H1 (cell line): ENCODE data around the gene WDFY4. TPM values are rescaled to one million over a fixed set of nuclear protein-coding genes. Genes with fewer than 3 reads are reported as not detected.

Source experiments
- CTCF ChIA-PET: fragments of 300-600 bp; sonication (Branson Sonifier 250); formaldehyde crosslinking; loops from one replicate; lab custom pipeline; 2021; ENCODE audit not compliant: partially characterized antibody; lab: Charles Lee
- POLR2A ChIA-PET: fragments of 300-600 bp; sonication (Branson Sonifier 250); formaldehyde crosslinking; loops from one replicate; lab custom pipeline; 2021; ENCODE audit warnings: inconsistent platforms; ENCODE audit not compliant: partially characterized antibody; lab: Charles Lee
- DNase-seq, 2 experiments: peaks; one replicate each; pipeline versions ENCODE4 v3.0.0 to v3.0.0-alpha.2; 2010 to 2022; ENCODE audit warnings: low spot score in 2 of 2, low read depth in 1 of 2, mixed read lengths in 1 of 2
- FAIRE-seq: peaks from 2 replicates; lab custom pipeline; 2011; peaks lifted over from hg19 to GRCh38; lab: Jason Lieb, UNC
- H2AFZ ChIP-seq: 2 replicates; pipeline ENCODE4 v1.8.1; 2012; ENCODE audit warnings: low read length, inconsistent platforms
- H2AK5ac ChIP-seq: 2 replicates; pipeline ENCODE4 v1.6.1; 2013; ENCODE audit warnings: low read depth, low read length
- H2BK120ac ChIP-seq: replicated peaks from 2 replicates; pipeline ENCODE3; 2013; ENCODE audit warnings: low read depth, low read length, inconsistent platforms
- H2BK12ac ChIP-seq: 2 replicates; pipeline ENCODE4 v1.6.1; 2013; ENCODE audit warnings: low read depth, low read length
- H2BK15ac ChIP-seq: 2 replicates; pipeline ENCODE4 v1.6.1; 2013; ENCODE audit warnings: low read length
- H2BK20ac ChIP-seq: 2 replicates; pipeline ENCODE4 v1.6.1; 2013; ENCODE audit warnings: low read length
- H2BK5ac ChIP-seq: 2 replicates; pipeline ENCODE4 v1.6.1; 2013; ENCODE audit warnings: low read depth, low read length
- H3K14ac ChIP-seq: 2 replicates; pipeline ENCODE4 v1.6.1; 2013; ENCODE audit warnings: inconsistent platforms; ENCODE audit not compliant: insufficient read length
- H3K18ac ChIP-seq: 2 replicates; pipeline ENCODE4 v1.6.1; 2013; ENCODE audit warnings: low read length; ENCODE audit errors: extremely low read depth
- H3K23ac ChIP-seq: 2 replicates; pipeline ENCODE4 v1.6.1; 2013; ENCODE audit warnings: inconsistent platforms; ENCODE audit not compliant: insufficient read length
- H3K23me2 ChIP-seq: 2 replicates; pipeline ENCODE4 v1.6.1; 2013; ENCODE audit warnings: low read depth, low read length
- H3K27ac ChIP-seq: 2 replicates; pipeline ENCODE4 v1.6.1; 2011; ENCODE audit warnings: low read depth, low read length, inconsistent platforms
- H3K27me3 ChIP-seq, 4 experiments: replicated peaks in 1 of 4; 1 replicate in 1 of 4; 2 replicates in 3 of 4; pipeline versions ENCODE4 v1.6.1 to v1.8.1; 2011 to 2013; ENCODE audit warnings: low read length in 3 of 4, mild to moderate bottlenecking in 3 of 4, inconsistent platforms in 2 of 4, mixed read lengths in 2 of 4, moderate library complexity in 1 of 4; ENCODE audit not compliant: control insufficient read depth in 3 of 4, insufficient read depth in 3 of 4; ENCODE audit errors: extremely low read depth in 1 of 4
- H3K36me3 ChIP-seq, 4 experiments: 2 replicates each; pipeline versions ENCODE4 v1.6.1 to v1.8.1; 2011 to 2013; ENCODE audit warnings: mild to moderate bottlenecking in 4 of 4, low read length in 3 of 4, moderate library complexity in 2 of 4, control low read depth in 1 of 4, inconsistent platforms in 1 of 4; ENCODE audit not compliant: insufficient read depth in 4 of 4, control insufficient read depth in 2 of 4
- H3K4ac ChIP-seq: replicated peaks from 2 replicates; pipeline ENCODE3; 2013; ENCODE audit warnings: low read length, low read depth, mixed read lengths, inconsistent platforms; ENCODE audit not compliant: insufficient read length
- H3K4me1 ChIP-seq, 4 experiments: replicated peaks in 1 of 4; 1 replicate in 1 of 4; 2 replicates in 3 of 4; pipeline versions ENCODE4 v1.6.1 to v1.8.1; 2011 to 2013; ENCODE audit warnings: low read length in 3 of 4, inconsistent platforms in 2 of 4, mixed read lengths in 1 of 4; ENCODE audit not compliant: insufficient read depth in 4 of 4, control insufficient read depth in 3 of 4
- H3K4me2 ChIP-seq, 2 experiments: 2 replicates each; pipeline versions ENCODE4 v1.6.1 to v1.8.1; 2011 to 2013; ENCODE audit warnings: low read depth in 2 of 2, low read length in 2 of 2, control low read depth in 1 of 2, inconsistent platforms in 1 of 2, mild to moderate bottlenecking in 1 of 2; ENCODE audit not compliant: insufficient read depth in 1 of 2
- H3K4me3 ChIP-seq, 4 experiments: fragments of 200-600, 300-600 bp in 1 of 4; sonication (generic), shearing (Covaris generic), sonication (Bioruptor Twin) in 1 of 4; 2 replicates each; pipeline versions ENCODE4 v1.5.1 to v1.8.1; 2011 to 2016; ENCODE audit warnings: low read length in 4 of 4, low read depth in 3 of 4, control low read depth in 2 of 4, inconsistent platforms in 2 of 4, mild to moderate bottlenecking in 2 of 4, mixed read lengths in 1 of 4, moderate library complexity in 1 of 4; ENCODE audit not compliant: insufficient read depth in 2 of 4; ENCODE audit errors: extremely low read depth in 1 of 4
- H3K56ac ChIP-seq: replicated peaks from 2 replicates; pipeline ENCODE3; 2013; ENCODE audit warnings: low read depth, mild to moderate bottlenecking, mixed read lengths, low read length, inconsistent platforms; ENCODE audit not compliant: insufficient read length
- H3K79me1 ChIP-seq: 2 replicates; pipeline ENCODE4 v1.6.1; 2013; ENCODE audit warnings: low read depth, low read length, control low read depth
- H3K79me2 ChIP-seq, 2 experiments: 2 replicates each; pipeline versions ENCODE4 v1.6.1 to v1.8.1; 2012 to 2013; ENCODE audit warnings: low read length in 2 of 2, mild to moderate bottlenecking in 2 of 2, inconsistent platforms in 1 of 2; ENCODE audit not compliant: insufficient read depth in 2 of 2, control insufficient read depth in 1 of 2
- H3K9ac ChIP-seq, 4 experiments: replicated peaks in 1 of 4; 1 replicate in 1 of 4; 2 replicates in 3 of 4; pipeline versions ENCODE4 v1.6.1 to v1.8.1; 2011 to 2013; ENCODE audit warnings: low read depth in 3 of 4, low read length in 3 of 4, control low read depth in 2 of 4, mild to moderate bottlenecking in 2 of 4, moderate library complexity in 2 of 4, inconsistent platforms in 1 of 4; ENCODE audit errors: extremely low read depth in 1 of 4
- H3K9me3 ChIP-seq, 2 experiments: 2 replicates each; pipeline versions ENCODE4 v1.6.1 to v1.8.1; 2012 to 2013; ENCODE audit warnings: mild to moderate bottlenecking in 2 of 2, moderate library complexity in 2 of 2, control low read depth in 1 of 2, inconsistent platforms in 1 of 2, low read depth in 1 of 2, low read length in 1 of 2, mixed read lengths in 1 of 2; ENCODE audit not compliant: insufficient read depth in 2 of 2
- H4K20me1 ChIP-seq, 2 experiments: replicated peaks in 1 of 2; 2 replicates each; pipeline versions ENCODE3 to v1.8.1; 2011 to 2013; ENCODE audit warnings: inconsistent platforms in 2 of 2, low read length in 2 of 2, mild to moderate bottlenecking in 1 of 2; ENCODE audit not compliant: insufficient read depth in 2 of 2, control insufficient read depth in 1 of 2
- H4K5ac ChIP-seq: 2 replicates; pipeline ENCODE4 v1.6.1; 2013; ENCODE audit warnings: low read length, low read depth, mixed read lengths, inconsistent platforms; ENCODE audit not compliant: insufficient read length
- H4K8ac ChIP-seq: 2 replicates; pipeline ENCODE4 v1.8.0; 2013; ENCODE audit warnings: mild to moderate bottlenecking, moderate library complexity, low read length, inconsistent platforms; ENCODE audit not compliant: insufficient read depth; ENCODE audit errors: extremely low read depth
- H4K91ac ChIP-seq: replicated peaks from 2 replicates; pipeline ENCODE3; 2013; ENCODE audit warnings: low read length, mixed read lengths, inconsistent platforms; ENCODE audit not compliant: insufficient read length
- BRCA1 ChIP-seq: IDR thresholded peaks from 2 replicates; pipeline ENCODE4 v1.6.1; 2012; ENCODE audit warnings: low read depth, low read length, improper control_type of control experiment
- SIN3A ChIP-seq, 2 experiments: IDR thresholded peaks in 1 of 2; conservative IDR thresholded peaks in 1 of 2; 2 replicates each; pipeline ENCODE4 v1.6.1; 2011 to 2012; ENCODE audit warnings: low read length in 2 of 2, improper control_type of control experiment in 1 of 2, low read depth in 1 of 2, mild to moderate bottlenecking in 1 of 2
- WGBS, 2 experiments: shearing (Covaris generic) in 1 of 2; methylation state at CpG; one replicate each; pipeline versions ENCODE4 v1.1.6 to v1.1.7; 2013 to 2015; ENCODE audit warnings: low lambda C conversion rate in 2 of 2, mixed read lengths in 2 of 2, inconsistent platforms in 1 of 2, low coverage in 1 of 2, missing lambda C conversion rate in 1 of 2; ENCODE audit not compliant: insufficient replicate concordance in 2 of 2, insufficient coverage in 1 of 2, insufficient read length in 1 of 2; ENCODE audit errors: extremely low coverage in 1 of 2, missing lambda C conversion rate in 1 of 2; 5-methylcytosine and 5-hydroxymethylcytosine counted together
- polyA plus RNA-seq, 7 experiments: library from polyadenylated mRNA; depleted of rRNA in 3 of 7; stranded (reverse) in 5 of 7; unstranded in 2 of 7; fragments of >200 nt in 5 of 7; fragments of 200-250 nt in 2 of 7; gene quantifications; 1 replicate in 5 of 7; 2 replicates in 1 of 7; 4 replicates in 1 of 7; pipeline versions ENCODE4 v1.2.1 to v1.2.3, GENCODE V29; 2011 to 2013; ENCODE audit warnings: missing spikeins in 2 of 7, mixed read lengths in 2 of 7
- total RNA-seq: library from RNA; stranded (reverse); fragmentation: NEBNext Ultra II Directional; extraction: Animal tissue kit (Norgen Biotek cat#: 25700); gene quantifications from 2 replicates; pipeline ENCODE4 v1.2.1, GENCODE V29; 2021
- TF ChIP-seq, protein P1 (sequence below): IDR thresholded peaks from 2 replicates; pipeline ENCODE4 v1.6.1; 2012; ENCODE audit warnings: inconsistent platforms

The WDFY4 gene
- total and polyA plus RNA-seq, 2 of the 8 experiments (the other 6 are each of a cell fraction or from before 2014, with no cell fraction given): not detected

DNA sequence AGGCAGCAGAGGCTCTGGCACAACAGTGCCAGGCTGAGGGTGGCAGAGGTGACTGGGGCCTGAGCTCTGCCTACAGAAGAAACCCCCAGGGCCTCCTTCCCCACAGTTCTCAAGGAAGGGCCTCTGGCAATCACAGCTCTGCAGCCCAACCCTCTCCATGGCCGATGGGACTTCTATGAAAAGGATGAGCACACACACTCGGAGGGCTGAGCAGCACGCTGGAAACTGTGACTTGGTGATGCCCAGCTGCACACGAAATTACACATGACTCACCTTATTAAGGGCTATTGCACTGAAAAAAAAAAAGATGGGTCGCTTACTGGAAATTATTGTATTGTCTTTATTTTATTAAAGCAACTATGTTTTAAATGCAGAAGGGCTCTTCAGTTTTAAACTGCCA is 297.9 kb downstream of the WDFY4 start:
- no peak overlapping the region for H3K4me3 ChIP-seq
- POLR2A ChIA-PET: no interaction called here
- no peak overlapping the region for H4K91ac ChIP-seq
- no peak overlapping the region for H2BK15ac ChIP-seq
- H3K27me3 ChIP-seq: no peaks in the 10 kb centered on the region
- H3K4me1 ChIP-seq: no peaks in the 10 kb centered on the region
- no peak overlapping the region for H2BK20ac ChIP-seq
- no peak overlapping the region for H2AFZ ChIP-seq
- no peak overlapping the region for H3K14ac ChIP-seq
- H3K9me3 ChIP-seq: no peaks in the 10 kb centered on the region
- H3K36me3 ChIP-seq: no peaks in the 10 kb centered on the region
- TF ChIP-seq, protein P1, sequence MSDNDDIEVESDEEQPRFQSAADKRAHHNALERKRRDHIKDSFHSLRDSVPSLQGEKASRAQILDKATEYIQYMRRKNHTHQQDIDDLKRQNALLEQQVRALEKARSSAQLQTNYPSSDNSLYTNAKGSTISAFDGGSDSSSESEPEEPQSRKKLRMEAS: no peak
- TF ChIP-seq BRCA1 (no peak), SIN3A (conservative IDR thresholded peaks at IDR 0.05 in 1 of 2, IDR thresholded peaks at IDR 0.05 in 1 of 2; ENCODE audit: low read depth in 1 of 2, low read length in 2 of 2) (no peak)
- no peak for DNase-seq
- no peak overlapping the region for H3K56ac ChIP-seq
- no peak overlapping the region for H3K18ac ChIP-seq
- H3K9ac ChIP-seq: no peak overlapping the region
- 92% methylated on average over 5 of the region's 5 CpGs; no CpG with 5 or more reads in 1 of the 2 experiments for WGBS, 2 experiments
- no peak overlapping the region for H2AK5ac ChIP-seq
- H4K5ac ChIP-seq: no peak overlapping the region
- no peak overlapping the region for H3K27ac ChIP-seq
- H4K20me1 ChIP-seq: no peaks in the 10 kb centered on the region
- H3K4me2 ChIP-seq: no peak overlapping the region
- FAIRE-seq: no peak
- CTCF ChIA-PET: interaction anchor here (0.8 to 2.9 kb wide), 9 partner anchors 11 to 325 kb away, joined by 3 to 17 read pairs (median 4); no protein-coding TSS in a partner anchor
- H2BK5ac ChIP-seq: no peak overlapping the region
- no peak overlapping the region for H3K4ac ChIP-seq
- H3K79me1 ChIP-seq: no peaks in the 10 kb centered on the region
- H4K8ac ChIP-seq: no peak overlapping the region
- no peak overlapping the region for H2BK120ac ChIP-seq
- no peaks in the 10 kb centered on the region for H3K79me2 ChIP-seq
- no peak overlapping the region for H2BK12ac ChIP-seq
- no peak overlapping the region for H3K23ac ChIP-seq
- peaks cover 2% of the 10 kb centered on the region; the same call in 1 of the 2 replicates for H3K23me2 ChIP-seq
